Measurements from ENCODE around the gene DENND1C. TPM values are rescaled to one million over a fixed set of nuclear protein-coding genes. Genes with fewer than 3 reads are reported as not detected.

DENND1C gene
- polyA plus RNA-seq, 3 donors = 37.1 to 40.5 (median 40.0) TPM

DNA sequence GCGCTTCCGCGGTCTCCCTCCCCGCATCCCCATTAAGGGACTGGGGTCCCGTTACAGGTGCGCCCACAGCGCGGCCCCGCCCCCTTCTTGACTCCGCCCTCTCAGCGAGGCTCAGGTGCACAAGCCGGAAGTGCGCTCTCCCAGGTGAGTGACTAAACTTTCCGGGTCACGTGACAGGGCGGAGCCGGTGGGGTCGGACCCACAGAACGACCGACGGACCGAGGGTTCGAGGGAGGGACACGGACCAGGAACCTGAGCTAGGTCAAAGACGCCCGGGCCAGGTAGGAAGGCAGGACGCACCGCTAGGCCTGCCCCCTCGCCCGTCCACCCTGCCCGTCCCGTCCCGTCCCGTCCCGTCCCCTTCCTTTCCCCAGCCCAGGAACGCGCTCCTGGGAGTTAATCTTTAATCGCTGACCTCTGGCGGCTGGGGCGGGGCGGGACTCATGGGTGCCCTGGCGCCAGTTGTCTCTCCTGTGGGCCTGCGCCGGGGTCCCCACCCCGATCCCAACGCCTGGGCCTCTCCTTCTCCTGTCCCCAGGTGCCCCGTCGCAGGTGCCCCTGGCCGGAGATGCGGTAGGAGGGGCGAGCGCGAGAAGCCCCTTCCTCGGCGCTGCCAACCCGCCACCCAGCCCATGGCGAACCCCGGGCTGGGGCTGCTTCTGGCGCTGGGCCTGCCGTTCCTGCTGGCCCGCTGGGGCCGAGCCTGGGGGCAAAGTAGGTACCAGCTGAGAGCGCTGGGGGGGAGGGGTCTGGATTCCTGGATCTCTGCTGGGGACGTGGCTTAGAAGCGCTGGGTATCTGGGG is 17.3 kb downstream of the DENND1C start, which contains the start of gene CRB3:
Gene CRB3 (plus strand): TSS at position 202 of the 804 bp plus-strand sequence. CDS start 431 bp downstream, at position 633.
- peak in 8 of 11 donors; percentile 44 to 84 (median 59) for DNase-seq (ENCODE audit: extremely low read depth in 1 of 11, low read depth in 9 of 11, low spot score in 4 of 11)

GRCh38 chr19:6460099-6460884 is 21.3 kb downstream of the DENND1C start:
- peak; percentile 93 to 99 (median 97) for DNase-seq (ENCODE audit: extremely low read depth in 1 of 11, low read depth in 9 of 11, low spot score in 4 of 11)

DNA sequence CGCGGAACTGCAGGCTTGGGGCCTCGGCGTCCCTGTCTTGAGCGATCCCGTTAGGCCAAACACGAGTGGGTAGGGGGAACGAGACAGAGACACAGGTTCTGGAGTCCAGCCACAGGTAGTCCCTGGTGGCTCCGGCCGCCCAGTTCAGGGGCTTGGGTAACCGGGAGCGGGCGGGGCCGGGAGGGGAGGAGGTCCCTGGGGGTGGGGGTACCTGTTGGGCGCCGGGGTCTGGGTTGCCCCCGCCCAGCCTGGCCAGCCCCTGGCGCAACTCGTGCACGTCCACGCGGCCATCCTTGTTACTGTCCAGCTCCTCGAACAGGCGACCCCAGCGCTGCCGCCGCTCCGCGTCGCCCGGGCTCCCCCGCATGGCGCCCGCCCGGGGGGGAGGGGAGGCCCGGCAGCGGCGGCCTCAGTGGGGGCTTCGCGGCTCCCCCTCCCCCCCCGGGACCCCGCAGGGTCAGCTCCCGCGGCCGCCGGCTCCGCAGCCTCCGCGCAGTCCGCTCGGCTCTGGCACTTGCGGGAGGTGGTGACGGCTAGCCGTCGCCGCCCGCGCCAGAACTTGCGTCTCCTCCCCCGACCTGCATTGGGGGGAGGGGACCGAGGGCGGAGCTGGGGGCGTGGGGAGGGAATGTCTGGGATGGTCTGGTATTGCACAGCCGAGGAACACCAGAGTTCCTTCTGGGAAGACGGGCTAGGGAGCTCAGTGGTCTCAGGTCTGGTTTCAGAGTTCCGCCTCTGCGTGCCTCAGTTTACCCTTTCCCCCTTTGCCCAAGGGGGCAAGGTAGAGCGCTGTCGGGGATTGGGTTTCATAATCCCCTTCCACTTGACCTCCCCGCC is 22.1 kb downstream of the DENND1C start, which contains the start of gene SLC25A23:
Gene SLC25A23 (minus strand): TSS at position 531 of the 837 bp plus-strand sequence. CDS start 164 bp downstream, at position 367.
- DNase-seq (ENCODE audit: extremely low read depth in 1 of 11, low read depth in 9 of 11, low spot score in 4 of 11) = peak in 9 of 11 donors; percentile 55 to 82 (median 68)

DNA sequence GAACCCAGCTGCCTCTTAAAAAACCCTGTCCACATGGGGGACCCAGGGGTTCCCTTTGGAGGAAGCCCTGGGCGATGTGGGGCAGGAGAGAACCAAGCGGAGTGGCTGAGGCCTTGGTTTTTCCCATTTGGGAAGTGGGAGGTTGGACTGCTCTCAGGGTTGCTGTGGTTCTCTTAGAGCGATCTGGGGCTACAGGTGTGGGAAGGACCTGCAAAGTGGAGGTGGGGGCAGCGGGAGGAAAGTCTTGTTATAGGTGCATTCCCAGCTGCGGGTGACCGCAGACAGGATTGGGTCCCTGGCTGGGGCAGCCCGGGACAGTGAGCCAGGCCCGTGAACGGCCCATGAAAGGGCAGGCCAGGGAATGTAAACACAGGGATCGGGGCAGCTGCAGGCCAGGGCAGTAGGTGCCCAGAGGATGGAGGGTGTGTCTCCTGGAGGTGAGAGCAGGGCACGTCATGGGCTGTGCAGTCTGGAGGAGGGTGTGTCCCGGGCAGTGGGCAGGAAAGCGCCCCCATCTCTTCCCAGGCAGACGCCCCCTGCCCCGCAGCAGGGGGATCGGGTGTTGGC is 22.8 kb downstream of the DENND1C start:
- no peak for DNase-seq (ENCODE audit: extremely low read depth in 1 of 11, low read depth in 9 of 11, low spot score in 4 of 11)

- DNase-seq (ENCODE audit: extremely low read depth in 1 of 11, low read depth in 9 of 11, low spot score in 4 of 11) = no peak
These were observed 23.5 kb downstream of the DENND1C start for GRCh38 chr19:6457958-6458694.

DNA sequence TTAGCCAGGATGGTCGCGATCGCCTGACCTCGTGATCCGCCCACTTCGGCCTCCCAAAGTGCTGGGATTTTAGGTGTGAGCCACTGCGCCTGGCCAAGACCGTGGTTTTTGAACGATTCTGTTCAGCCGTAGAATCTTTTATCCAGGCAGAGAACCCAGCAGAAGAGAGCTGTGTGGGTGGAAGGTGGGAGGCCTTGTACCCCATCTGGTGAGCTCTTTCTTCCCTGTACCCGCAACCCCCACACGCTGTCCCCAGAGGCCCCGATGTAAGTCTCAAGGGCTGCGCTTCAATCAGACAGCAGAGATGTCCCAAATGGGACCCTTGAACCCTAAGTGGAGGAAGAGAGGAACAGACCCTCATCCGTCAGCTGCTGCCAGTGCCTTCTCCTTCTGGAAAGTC is 25.7 kb downstream of the DENND1C start:
- no peak for DNase-seq (ENCODE audit: extremely low read depth in 1 of 11, low read depth in 9 of 11, low spot score in 4 of 11)

- no peak for DNase-seq (ENCODE audit: extremely low read depth in 1 of 11, low read depth in 9 of 11, low spot score in 4 of 11)
These were observed 27.5 kb downstream of the DENND1C start for GRCh38 chr19:6453951-6454565.

- no peak for DNase-seq (ENCODE audit: extremely low read depth in 1 of 11, low read depth in 9 of 11, low spot score in 4 of 11)
These were observed 28.7 kb downstream of the DENND1C start for GRCh38 chr19:6452899-6453298.

GRCh38 chr19:6452223-6452614 is 29.4 kb downstream of the DENND1C start:
- no peak for DNase-seq (ENCODE audit: extremely low read depth in 1 of 11, low read depth in 9 of 11, low spot score in 4 of 11)

GRCh38 chr19:6451583-6452222 is 29.9 kb downstream of the DENND1C start:
- DNase-seq (ENCODE audit: extremely low read depth in 1 of 11, low read depth in 9 of 11, low spot score in 4 of 11) = no peak

GRCh38 chr19:6450166-6450565 is 31.4 kb downstream of the DENND1C start:
- no peak for DNase-seq (ENCODE audit: extremely low read depth in 1 of 11, low read depth in 9 of 11, low spot score in 4 of 11)

DNA sequence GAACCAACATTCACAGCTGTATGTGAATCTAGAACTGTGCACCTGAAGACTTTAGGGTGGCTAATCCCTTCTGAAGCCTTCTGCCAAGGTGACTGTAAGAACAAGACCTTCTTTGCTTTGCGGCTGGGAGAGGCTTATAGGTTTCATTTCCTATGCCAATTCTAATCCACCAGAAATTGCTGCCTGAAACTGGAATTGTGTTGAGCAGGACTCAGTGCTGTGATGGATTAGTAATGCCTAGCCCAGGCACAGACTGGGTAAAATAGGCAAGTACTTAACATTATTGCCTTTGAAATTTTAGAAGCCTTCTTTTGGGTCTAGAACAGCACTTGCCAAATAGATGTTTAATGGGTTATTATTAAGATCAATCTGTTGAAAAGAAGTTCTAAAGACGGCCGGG is 33.5 kb downstream of the DENND1C start:
- no peak for DNase-seq (ENCODE audit: extremely low read depth in 1 of 11, low read depth in 9 of 11, low spot score in 4 of 11)

DNA sequence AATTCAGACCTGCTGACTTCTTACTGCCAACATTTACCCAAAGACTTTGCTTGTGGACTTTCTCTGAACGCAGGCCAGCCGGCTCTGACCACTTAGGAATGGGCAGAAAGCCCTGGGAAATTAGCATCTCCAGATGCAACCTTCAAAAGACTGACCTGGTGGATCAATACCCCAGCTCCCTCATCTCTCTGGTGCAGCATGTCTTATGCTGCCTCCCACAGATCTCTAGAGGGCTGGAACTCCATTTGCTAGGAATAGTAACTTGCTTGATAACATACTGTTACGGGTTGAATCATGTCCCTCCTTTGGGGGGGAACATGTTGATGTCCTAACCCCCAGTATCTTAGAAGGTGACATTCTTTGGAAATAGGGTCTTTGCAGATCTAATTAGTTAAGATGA is 35.1 kb downstream of the DENND1C start:
- DNase-seq (ENCODE audit: extremely low read depth in 1 of 11, low read depth in 9 of 11, low spot score in 4 of 11) = no peak

GRCh38 chr19:6443986-6444385 is 37.6 kb downstream of the DENND1C start:
- DNase-seq (ENCODE audit: extremely low read depth in 1 of 11, low read depth in 9 of 11, low spot score in 4 of 11) = no peak

DNA sequence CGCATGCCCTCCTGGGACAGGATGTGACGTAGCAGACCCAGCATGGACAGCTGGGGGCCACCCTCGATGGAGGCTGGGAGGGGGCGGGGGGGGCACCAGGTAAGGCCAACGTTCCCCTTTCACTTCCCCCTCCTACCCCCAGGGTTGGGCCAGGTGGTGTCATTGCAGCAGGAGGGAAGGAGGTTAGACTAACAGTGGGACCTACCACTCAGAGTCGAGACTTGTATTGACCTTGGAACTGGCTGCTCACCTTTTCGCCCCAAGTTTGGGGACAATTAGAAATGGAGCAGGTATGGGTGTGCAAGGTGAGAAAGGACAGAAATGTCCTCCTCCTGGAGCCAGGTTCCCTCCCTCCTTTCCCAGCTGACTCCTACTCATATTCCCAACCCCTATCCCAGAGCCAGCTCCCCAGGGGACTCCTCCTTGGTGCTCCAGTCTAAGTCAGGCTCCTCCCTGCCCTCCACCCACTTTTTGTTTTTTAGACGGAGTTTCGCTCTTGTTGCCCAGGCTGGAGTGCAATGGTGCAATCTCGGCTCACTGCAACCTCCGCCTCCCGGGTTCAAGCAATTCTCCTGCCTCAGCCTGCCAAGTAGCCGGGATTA is 39.4 kb downstream of the DENND1C start:
- DNase-seq (ENCODE audit: extremely low read depth in 1 of 11, low read depth in 9 of 11, low spot score in 4 of 11) = no peak

GRCh38 chr19:6440905-6441304 is 40.7 kb downstream of the DENND1C start:
- DNase-seq (ENCODE audit: extremely low read depth in 1 of 11, low read depth in 9 of 11, low spot score in 4 of 11) = no peak

- DNase-seq (ENCODE audit: extremely low read depth in 1 of 11, low read depth in 9 of 11, low spot score in 4 of 11) = no peak
These were observed 41.8 kb downstream of the DENND1C start for GRCh38 chr19:6439743-6440142.
